SK-N-MC (cell line): ENCODE measurements around the gene CTCFL.
A peak's percentile ranks its signal among the peaks of the same experiment; 100 is the strongest.

ENCODE experiments used
- DNase-seq: peaks from one replicate; pipeline ENCODE4 v3.0.0-alpha.2; 2011; ENCODE audit warnings: low read depth, low spot score
- H3K27ac ChIP-seq: fragments of 200-600 bp; sonication (generic); 2 replicates; pipeline ENCODE4 v1.5.1; 2016; ENCODE audit warnings: mixed run types
- H3K36me3 ChIP-seq: fragments of 200-600 bp; sonication (generic); 2 replicates; pipeline ENCODE4 v1.6.1; 2017; ENCODE audit warnings: antibody characterized with exemption, low read length, mixed read lengths; ENCODE audit not compliant: insufficient read depth
- H3K4me3 ChIP-seq: fragments of 200-600 bp; sonication (generic); 2 replicates; pipeline ENCODE4 v1.5.1; 2016
- H3K9ac ChIP-seq: fragments of 200-600 bp; sonication (generic); 2 replicates; pipeline ENCODE4 v1.8.0; 2017; ENCODE audit warnings: mixed run types, mixed read lengths; ENCODE audit not compliant: insufficient read length
- H3K9me3 ChIP-seq: fragments of 200-600 bp; sonication (generic); 2 replicates; pipeline ENCODE4 v1.6.1; 2017; ENCODE audit warnings: low read depth, mild to moderate bottlenecking, antibody characterized with exemption, low read length, moderate library complexity, mixed read lengths
- EZH2 ChIP-seq: fragments of 200-600 bp; sonication (generic); IDR thresholded peaks from one replicate; pipeline ENCODE4 v1.6.1; 2017; ENCODE audit warnings: antibody characterized with exemption
- FOXP2 ChIP-seq: optimal IDR thresholded peaks from 2 replicates; pipeline ENCODE3; 2011; ENCODE audit warnings: mild to moderate bottlenecking, moderate library complexity; ENCODE audit not compliant: insufficient read depth; ENCODE audit errors: extremely low read length, control extremely low read depth
- POLR2AphosphoS5 ChIP-seq: IDR thresholded peaks from 2 replicates; pipeline ENCODE4 v1.6.1; 2012; ENCODE audit warnings: mild to moderate bottlenecking, low read depth, low read length, borderline replicate concordance

Gene CTCFL

DNA sequence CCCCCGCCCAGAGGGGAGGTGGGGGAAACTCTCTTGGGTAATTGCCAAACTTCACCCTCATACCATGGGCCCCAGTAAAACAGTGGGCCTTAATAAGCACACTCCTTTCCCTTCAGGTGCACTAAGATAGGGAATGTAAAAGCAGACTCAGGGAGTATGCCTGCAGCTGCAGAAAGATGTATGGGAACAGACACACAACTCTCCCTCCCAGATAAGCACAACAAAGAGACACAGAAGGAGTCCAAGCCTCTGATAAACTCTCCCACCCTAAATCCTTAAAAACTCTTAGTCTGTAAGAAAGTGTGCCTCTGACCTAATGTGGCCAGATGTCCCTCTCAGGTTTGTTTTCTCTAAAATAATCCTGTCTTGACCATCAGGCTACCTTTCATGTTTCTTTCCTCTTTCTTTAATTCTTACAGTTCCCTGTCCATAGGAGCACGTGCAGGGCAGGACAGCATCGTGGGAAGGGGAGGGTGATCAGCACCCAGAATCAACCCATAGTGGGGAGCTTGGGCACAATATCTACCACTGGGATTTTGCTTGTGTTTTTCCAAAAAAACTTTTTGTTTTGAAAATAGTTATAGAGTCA lies 11.3 kb upstream of the CTCFL start:
- H3K4me3 ChIP-seq = no peak overlapping the region
- no peaks in the 10 kb centered on the region for H3K9me3 ChIP-seq
- TF ChIP-seq POLR2AphosphoS5 (no peak), FOXP2 (no peak)
- H3K36me3 ChIP-seq = no peaks in the 10 kb centered on the region
- no peak overlapping the region for H3K9ac ChIP-seq
- no peak overlapping the region for H3K27ac ChIP-seq
- no peak for DNase-seq

DNA sequence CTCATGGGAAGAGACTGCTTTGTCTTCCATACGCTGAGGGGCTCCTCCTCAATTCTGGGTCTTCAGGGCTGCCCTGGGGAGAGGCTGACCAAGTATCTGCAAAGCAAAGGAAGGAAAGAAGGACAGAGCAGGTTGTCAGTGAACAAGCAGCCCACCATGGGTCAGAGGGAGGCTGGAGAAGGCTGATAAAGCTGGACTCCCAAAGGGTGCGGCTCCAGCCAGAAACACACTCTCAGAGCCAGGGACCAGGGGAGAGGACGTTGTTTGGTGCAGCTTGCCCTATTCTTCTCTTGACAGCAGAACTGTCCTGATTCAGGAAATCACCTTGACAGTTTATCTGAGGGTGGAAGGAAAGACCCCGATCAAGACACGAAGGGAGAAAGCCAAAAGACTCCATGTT lies 10.4 kb upstream of the CTCFL start:
- no peak for DNase-seq

GRCh38 chr20:57532104-57532503 lies 7.2 kb upstream of the CTCFL start:
- DNase-seq = no peak
- Histone ChIP-seq H3K9me3 (no peaks in the 10 kb centered on the region), H3K27ac (no peak overlapping the region), H3K36me3 (no peaks in the 10 kb centered on the region), H3K4me3 (no peak overlapping the region), H3K9ac (no peak overlapping the region)
- TF ChIP-seq EZH2 (no peak), FOXP2 (no peak), POLR2AphosphoS5 (no peak)

More for the DNA sequence above, 10.4 kb upstream of the CTCFL start:
- no peaks in the 10 kb centered on the region for H3K9me3 ChIP-seq
- no peak overlapping the region for H3K4me3 ChIP-seq
- H3K36me3 ChIP-seq = no peaks in the 10 kb centered on the region
- no peak overlapping the region for H3K9ac ChIP-seq
- TF ChIP-seq EZH2 = no peak
- TF ChIP-seq FOXP2 = no peak
- TF ChIP-seq POLR2AphosphoS5 = no peak
- no peak overlapping the region for H3K27ac ChIP-seq

DNA sequence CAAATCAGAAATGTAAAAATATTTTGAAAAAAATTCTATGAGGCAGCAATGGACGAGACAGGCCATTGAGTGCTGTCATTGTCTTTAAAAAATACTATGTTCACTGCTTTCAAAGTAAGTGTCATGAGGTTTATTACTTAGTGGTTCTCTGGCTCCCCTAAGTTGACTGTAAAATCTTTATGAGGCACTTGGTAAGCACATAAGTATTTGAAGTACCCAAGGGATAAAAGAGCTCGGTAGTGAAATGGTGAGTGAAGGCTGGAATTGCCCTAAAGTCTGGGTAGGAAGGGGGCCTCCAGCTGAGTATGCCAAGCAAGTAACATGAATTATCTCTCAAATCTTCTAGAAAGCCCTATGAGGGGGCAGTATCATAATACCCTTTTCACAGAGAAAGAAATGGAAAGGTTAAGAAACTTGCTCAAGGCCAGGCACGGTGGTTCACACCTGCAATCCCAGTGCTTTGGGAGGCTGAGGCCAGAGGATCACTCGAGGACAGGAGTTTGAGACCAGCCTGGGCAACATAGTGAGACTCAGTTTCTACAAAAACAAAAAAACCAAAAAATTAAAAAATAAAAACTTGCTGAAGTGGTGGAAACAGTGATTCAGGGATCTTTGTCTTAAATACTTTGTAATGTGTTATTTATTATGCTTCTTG lies 5.5 kb upstream of the CTCFL start:
- no peaks in the 10 kb centered on the region for H3K9me3 ChIP-seq
- no peaks in the 10 kb centered on the region for H3K36me3 ChIP-seq
- no peak overlapping the region for H3K27ac ChIP-seq
- DNase-seq = no peak
- H3K9ac ChIP-seq = no peak overlapping the region
- TF ChIP-seq EZH2 = no peak
- no peak for TF ChIP-seq POLR2AphosphoS5
- no peak for TF ChIP-seq FOXP2
- no peak overlapping the region for H3K4me3 ChIP-seq

GRCh38 chr20:57529810-57530209 lies 4.9 kb upstream of the CTCFL start:
- no peak overlapping the region for H3K27ac ChIP-seq
- H3K9ac ChIP-seq = no peak overlapping the region
- no peak for DNase-seq
- TF ChIP-seq POLR2AphosphoS5 (no peak), FOXP2 (no peak), EZH2 (no peak)
- H3K9me3 ChIP-seq = no peaks in the 10 kb centered on the region
- no peak overlapping the region for H3K4me3 ChIP-seq
- H3K36me3 ChIP-seq = no peaks in the 10 kb centered on the region

GRCh38 chr20:57529160-57529585 lies 4.2 kb upstream of the CTCFL start:
- Histone ChIP-seq H3K4me3 (no peak overlapping the region), H3K9ac (no peak overlapping the region), H3K36me3 (no peaks in the 10 kb centered on the region), H3K9me3 (no peaks in the 10 kb centered on the region), H3K27ac (no peak overlapping the region)
- no peak for DNase-seq
- TF ChIP-seq EZH2 (no peak), POLR2AphosphoS5 (no peak), FOXP2 (no peak)

GRCh38 chr20:57528148-57528547 lies 3.2 kb upstream of the CTCFL start:
- no peak for DNase-seq
- no peak overlapping the region for H3K4me3 ChIP-seq

GRCh38 chr20:57527728-57528127 lies 2.8 kb upstream of the CTCFL start:
- peak overlapping the region; percentile 55 for H3K27ac ChIP-seq
- no peak for DNase-seq
- TF ChIP-seq FOXP2 (no peak), POLR2AphosphoS5 (no peak), EZH2 (no peak)
- H3K36me3 ChIP-seq = no peaks in the 10 kb centered on the region
- H3K4me3 ChIP-seq = no peak overlapping the region
- H3K9me3 ChIP-seq = no peaks in the 10 kb centered on the region
- H3K9ac ChIP-seq = no peak overlapping the region

More at GRCh38 chr20:57528148-57528547, 3.2 kb upstream of the CTCFL start:
- Histone ChIP-seq H3K27ac (peak overlapping the region; percentile 55), H3K9ac (no peak overlapping the region), H3K9me3 (no peaks in the 10 kb centered on the region), H3K36me3 (no peaks in the 10 kb centered on the region)
- TF ChIP-seq EZH2 = no peak
- TF ChIP-seq POLR2AphosphoS5 = no peak
- no peak for TF ChIP-seq FOXP2
